Mucosa of gallbladder (tissue), 1 donor: ENCODE results near the gene THSD7B. TPM values are rescaled to one million over a fixed set of nuclear protein-coding genes. Genes with fewer than 3 reads are reported as not detected.

Experiments
- DNase-seq: peaks from one replicate; pipeline ENCODE4 v3.0.0-alpha.2; 2020; ENCODE audit warnings: low spot score
- total RNA-seq: library from RNA; stranded (reverse); gene quantifications from one replicate; pipeline ENCODE4 v1.2.1, GENCODE V29; 2021
- donor health status: DM: no; HTN: no; CAD: no.

THSD7B gene
- total RNA-seq, 1 donor from 2014 or later = 0.75 TPM

DNA sequence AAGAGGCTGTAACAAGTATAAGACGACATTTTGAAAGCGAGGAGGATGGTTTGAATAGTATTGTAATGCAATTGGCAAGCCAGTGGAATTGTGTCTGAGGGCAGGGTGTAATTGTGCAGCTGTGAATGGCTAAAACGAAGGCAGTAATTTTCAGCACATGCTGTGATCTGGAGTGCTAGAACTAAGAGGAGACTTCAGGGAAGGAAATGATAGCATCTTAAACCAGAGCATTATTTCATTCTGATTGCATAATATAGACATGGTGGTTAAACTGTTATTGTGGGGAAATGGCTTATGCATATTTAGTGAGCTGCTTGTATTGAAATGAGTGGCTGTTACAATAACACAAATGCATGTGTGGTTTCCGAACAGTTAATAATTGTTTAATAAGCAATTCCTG, 36.3 kb downstream of the THSD7B start:
- no peak for DNase-seq

DNA sequence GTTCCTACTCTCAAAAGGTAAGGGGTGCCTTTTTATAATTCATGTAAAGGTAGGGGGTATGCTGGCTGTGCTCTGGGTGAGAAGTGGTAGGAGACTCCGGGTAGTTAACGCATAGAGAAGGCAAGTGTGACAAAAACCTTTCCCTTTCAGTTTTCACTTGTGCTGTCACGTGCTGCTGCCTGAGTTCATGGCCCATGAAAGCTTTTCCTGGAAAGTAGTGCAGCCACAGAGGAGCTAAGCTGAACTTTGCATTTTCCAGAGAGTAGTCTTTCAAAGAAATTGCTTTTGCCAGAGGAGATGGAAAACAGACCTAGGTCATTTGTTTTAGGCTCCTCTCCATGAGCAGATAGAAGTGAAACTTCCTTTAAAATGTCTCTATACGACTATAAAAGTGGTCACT, 44.7 kb downstream of the THSD7B start:
- no peak for DNase-seq

DNA sequence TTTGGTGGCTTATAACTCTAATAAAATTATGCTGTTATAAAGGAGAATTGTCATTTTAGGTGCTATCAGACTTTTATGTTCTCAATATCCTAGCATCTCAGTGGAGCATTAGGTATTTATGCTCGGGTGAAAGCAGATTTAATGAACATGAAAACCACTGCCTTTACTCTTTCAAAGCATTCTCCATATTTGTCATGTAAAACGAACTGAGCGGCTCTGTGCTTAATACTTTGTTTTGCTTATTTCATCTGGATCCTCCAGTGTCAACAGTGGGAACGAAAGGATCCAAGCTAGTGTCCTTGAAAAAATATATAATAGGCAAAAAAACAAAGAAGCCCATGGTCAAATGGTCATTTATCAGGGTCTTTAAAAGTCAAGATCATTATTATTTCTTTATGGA, 53.5 kb downstream of the THSD7B start:
- DNase-seq = no peak

DNA sequence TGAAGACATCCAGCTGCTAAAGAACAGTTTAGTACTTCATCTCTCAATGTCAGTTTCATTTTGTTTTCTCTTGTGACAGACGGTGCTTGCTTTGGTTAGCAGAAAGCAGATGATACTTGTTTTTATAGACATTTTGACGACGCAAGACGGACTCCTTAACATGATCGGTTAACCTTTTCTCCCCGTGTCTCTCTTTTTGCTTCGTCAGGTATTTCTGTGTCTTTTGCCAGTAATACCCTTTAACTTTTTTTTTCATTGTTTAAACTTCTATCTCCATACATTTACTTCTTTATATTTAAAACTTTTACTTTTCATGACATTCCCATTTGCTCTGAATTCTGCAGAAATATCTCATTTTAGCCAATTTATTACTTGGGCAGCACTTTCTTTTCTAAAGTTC, 57.9 kb downstream of the THSD7B start:
- DNase-seq = no peak

DNA sequence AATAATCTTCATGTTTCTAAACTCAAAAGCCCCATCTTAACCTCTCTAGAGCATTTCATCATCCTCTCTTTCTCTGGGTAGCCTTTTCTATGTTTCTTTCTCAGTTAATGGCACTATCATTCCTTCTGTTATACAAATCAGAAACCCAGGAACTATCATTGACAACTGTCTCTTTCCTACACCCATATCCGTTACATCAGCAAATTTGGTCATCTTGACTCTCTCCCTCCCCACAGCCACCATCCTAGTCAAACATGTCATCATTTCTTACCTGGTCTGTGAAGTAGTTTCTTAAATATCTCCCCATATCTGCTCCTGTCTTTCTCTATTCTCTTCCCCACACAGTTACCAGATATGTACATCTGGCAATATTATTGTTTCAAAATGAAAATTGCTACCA, 62.8 kb downstream of the THSD7B start:
- DNase-seq = no peak

DNA sequence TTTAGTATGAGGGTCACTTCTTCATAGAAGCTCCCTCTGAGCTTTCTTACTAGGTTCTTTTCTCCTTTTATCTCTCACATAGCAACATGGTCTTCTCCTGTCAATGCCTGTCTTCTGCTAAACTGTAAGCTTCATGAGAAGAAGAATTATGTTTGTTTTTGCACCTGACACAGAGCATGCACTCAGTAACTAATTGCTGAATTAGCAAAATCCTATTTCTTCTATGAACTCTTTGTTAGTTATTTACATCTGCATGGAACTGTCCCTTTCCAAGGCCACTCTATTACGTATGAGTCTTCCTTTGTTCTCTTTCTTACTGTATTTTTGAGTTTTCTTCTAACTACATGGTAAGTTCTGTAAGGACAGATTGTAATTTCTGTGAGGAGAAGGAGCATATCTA, 63.4 kb downstream of the THSD7B start:
- DNase-seq = no peak

DNA sequence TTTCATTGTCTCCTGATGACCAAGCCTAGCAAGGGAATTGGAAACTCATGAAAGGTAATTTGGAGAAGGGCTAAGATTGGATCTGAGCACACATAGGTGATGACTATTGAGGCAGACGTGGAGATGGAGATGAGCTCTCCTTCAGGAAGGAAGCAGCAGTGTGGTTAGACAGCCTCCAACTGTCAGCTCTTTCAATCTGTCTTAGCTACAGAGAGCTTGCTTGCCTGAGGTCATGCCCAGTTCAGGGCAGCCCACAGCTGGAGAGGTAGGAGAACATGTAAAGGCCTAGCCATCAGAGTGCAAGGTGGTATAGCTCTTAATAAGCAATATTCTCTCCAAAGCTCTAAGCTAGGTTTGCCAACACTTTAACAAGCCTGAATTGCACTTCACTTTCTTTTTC, 79.2 kb downstream of the THSD7B start:
- no peak for DNase-seq

DNA sequence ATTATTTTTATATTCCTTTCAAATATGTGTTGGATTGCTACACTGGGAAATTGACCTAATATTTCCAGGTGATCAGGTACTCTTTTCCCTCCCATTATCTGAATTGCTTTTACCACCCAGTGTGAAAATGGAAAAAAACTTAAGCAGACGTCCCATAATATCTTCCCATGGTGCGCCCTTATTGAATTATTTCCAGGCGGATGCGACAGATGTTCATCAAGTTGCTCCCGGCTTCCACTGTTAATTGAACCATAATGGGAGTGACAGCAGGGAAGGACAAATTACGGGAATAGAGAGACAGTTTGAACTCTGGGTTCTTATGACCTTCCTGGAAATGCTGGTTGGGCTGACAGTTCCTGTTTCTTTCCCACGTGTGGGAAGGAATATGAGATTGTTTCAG, 93.3 kb downstream of the THSD7B start:
- DNase-seq = no peak

DNA sequence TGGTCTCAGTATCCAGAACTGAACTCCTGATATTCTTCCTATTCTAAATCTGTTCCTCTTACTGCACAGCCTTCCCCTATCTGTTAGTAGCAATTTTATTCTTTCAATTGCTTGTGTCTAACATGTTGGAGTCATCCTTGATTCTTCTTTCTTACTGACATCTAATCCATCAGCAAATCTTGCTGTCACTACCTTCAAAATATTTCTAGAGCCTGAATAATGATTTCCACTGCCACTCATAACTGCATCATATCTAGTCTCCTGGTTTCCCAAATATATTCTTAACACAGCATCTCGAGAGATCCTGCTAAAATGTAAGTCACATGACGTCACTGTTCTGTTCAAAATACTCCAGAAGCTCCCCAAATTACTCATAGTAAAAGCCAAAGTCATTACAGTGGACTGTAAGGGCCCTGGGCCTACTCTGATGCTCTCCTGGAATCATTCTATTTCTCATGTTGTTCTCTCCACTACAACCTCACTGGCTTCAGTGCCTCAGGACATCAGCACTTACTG, 95.2 kb downstream of the THSD7B start:
- no peak for DNase-seq

DNA sequence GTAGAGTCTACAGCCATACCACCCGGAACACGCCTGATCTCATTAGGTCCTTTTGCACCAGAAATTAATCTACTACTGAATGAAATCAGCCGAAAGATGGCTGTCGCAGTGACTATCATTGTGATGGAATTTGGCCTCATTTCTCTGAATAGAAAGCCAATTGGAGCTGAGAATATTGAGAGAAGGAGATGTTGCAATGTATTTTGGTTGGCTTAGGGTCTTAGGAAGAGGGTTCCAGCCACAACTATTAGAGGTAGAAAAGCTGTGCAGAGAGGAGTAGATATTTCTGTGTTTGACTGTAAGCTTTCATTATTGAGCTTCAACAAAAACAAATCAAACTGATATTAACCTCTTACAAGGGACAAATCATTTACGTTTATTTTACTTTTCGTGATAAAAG, 98.1 kb downstream of the THSD7B start:
- DNase-seq = no peak

DNA sequence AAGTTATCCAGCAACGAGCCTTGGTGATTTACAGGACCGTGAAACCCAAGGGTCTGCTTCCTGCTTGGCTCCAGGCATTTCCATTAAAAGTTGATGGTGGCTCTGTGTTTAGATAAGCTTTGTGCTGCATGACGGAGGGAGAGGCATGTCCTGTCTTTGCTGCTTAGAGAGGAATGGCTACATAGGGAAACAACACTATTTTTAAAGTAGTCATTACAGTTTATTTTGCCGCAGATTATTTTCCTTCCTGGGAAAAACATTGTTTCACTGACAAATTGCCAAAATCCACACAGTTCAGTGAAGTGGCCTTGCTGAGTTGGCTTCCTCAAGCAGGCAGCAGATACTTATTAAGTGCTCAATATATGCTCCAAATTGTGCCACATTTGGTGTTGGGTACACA, 98.5 kb downstream of the THSD7B start:
- DNase-seq = no peak

DNA sequence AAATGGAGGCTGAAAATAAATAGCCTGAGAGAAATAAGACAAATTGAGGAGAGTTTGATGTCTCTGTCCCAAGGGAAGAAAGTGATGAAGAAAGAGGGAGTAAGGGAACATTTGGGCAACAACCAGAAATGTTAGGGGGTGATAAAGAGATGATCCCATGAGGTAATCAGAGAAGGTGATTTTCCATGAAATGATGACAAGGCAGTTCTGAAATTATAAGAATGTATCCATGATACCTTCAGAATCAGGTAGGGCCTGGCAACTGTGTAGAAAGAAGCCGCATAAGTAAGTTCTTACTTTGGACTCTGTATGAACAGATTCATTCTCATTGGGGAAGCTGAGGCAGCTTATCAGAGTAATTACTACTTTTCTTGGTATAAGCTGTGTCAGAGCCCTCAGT, 106.1 kb downstream of the THSD7B start:
- no peak for DNase-seq

DNA sequence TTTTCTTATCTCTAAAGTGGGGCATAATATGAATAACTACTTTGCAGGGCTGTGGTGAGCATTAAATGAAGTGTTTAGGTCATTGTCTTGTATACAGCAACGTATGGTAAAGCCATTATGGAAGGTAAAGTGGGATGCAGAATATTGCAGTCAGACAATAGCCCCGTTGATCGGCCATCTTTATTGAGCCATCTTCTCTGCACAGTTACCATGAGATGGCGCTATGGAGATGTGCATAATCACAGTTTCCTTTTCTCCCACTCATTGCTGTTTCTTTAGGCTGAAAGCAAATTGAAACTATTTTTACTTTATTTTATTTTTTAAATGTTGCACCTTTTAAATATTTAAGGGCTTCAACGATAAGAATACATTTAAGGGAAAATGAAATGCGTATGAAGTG, 108.9 kb downstream of the THSD7B start:
- DNase-seq = no peak

DNA sequence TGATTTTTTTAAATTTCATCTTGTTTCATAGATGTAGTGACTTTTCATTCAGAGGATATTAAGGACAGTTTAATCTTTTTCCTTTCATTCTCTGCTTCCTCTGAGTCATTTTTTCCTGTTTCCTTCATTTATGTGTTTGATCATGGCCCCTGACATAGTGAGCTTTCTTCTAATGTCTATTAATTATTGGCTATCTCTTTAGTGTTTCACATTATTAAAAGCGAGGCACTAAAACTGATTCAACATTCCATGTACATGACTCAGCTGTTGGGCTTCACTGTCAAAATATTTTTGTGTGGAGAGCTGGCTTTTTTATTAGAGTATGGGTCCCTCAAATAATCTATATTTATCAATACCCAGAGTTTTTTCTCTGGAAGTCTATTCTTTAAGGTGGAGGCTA, 125.8 kb downstream of the THSD7B start:
- DNase-seq = no peak

DNA sequence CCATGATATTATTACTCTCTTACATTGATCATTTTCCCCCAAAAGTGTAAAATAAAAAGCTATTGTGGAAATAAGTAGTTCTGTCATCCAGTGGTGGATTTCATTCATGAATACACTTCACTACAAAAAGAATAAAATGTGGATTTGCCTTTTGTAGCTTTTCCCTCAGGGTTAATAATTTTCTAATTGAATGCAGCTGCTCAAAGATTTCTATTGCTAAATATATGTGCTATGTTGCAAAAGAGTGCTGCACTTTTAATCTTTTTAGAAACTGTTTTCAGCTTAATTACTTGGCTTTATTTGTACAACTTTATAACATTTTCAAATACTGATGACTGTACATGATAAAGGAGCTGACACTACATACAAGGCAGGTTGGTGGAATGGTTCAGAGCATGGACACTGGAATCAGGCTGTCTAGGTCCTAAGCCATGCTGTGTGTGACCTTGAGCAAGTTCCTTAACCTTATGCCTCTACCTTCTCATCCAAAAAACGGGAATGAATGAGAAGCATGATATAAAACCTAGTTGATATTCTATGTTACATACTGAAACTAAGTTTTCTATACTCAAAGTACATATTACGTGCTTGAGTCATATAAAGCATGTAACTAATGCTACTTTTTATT, 128.8 kb downstream of the THSD7B start:
- no peak for DNase-seq

DNA sequence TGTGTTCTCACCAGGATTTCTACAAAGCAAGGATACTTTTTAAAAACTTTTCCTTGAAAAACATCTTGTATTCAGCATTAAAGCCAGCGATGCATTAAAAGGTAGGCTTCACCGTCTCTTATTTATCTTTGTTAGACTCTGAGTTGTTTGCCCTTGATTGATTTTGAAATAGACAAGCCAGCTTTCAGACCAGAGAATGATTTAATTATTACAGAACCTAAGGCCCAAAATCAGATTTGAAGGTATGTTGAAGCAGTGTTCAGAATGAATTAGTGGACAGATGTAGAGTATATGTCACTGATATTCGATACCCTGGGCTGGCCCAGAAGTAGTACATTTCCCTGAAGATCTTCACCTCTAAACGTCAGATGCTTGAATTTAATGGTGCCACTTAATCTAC, 136.4 kb downstream of the THSD7B start:
- no peak for DNase-seq

DNA sequence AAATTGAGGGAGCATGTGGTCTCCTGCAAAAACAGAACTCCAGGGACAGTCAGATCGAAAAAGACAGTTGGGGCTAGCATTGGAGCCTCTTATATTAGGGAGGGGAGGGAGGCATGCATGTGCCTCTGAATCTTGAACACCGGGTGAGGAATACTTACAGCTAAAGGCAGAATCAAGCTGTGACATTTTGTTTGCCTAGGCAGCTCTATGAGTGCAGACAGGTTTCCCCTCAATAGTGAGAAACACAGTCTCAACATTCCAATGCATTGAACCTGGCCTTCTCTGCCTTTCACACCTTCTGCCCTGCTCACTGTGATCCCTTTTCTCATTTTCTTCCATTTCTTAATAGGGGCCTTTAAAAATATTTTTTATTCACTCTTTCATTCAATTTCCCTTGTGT, 140.4 kb downstream of the THSD7B start:
- DNase-seq = no peak

DNA sequence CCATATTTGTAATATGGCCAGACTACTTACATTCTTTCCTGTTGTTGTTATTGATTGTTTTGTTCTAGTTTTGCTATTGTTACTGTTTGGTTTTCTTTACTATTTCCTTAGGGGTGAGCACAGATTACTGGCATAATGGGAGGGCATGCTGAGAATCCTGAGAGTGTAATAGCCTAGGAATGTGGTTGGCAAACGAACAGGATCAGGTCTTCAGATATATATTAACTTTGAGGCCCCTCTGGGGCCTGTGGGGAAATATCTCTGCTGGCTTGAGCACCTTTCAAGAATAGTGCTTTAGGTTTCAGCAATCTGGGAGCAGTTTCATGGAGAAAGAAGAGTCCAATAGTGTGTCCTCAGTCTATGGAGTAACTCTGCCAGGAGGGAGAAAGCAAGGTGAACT, 144.4 kb downstream of the THSD7B start:
- DNase-seq = no peak

DNA sequence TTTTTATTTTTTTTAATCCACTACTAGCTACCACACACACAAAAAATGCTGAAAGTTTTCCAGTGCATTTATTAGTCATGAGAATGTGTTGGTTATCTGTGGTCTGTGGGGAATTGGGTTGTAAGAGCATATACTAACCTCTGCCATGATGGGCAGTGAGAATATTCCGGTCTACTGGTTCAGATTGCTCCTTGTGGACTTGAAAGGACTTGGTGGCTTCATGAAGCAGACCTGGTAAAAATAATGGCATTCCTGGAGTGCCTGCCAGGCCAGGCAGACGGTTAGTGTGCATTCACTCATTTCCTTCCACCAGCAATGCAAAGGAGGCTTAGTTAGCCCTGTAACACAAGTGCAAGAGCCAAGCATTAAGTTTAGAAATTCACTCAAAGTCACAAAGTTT, 150.8 kb downstream of the THSD7B start:
- DNase-seq = no peak

DNA sequence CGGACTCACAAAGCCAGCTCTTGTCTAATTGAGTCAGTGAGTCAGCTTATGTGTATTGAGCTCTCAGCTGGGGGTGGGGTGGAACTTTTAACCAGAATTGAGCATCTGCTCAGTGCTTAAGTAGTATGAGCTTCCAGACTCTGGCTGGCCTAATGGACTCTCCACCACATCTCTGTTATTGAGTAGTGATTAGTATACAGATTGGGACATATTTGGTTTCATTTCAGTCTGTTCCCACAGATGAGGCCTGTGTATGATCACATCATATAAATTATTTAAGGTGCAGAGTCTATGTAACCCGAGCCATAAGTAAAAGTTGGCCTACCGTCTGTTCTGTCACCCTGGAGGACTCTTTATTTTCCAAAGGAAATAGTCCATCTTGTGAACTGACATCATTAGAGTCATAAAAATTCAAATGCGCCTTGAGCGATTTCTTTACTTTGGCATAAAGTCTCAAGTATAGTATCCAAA, 152.1 kb downstream of the THSD7B start:
- DNase-seq = no peak

DNA sequence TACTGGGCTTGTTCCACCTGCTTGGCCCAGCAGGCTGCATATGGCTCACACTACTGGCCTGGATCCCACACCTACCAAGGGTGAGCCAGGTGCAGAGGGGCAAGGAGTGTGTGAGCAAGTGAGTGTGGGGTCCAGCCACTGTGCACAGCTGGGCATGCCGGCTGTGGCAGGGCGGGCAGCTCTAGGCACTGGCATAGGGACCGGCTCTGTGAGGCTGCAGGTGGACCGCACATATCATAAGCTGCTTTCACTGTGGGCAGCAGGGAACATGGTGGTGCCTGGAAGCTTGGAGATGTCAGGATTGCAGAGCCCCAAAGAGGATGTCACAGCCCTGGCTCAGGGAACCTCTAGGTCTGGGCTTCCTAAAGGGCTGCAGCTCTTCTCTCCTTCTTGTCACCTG, 154.3 kb downstream of the THSD7B start:
- DNase-seq = no peak

DNA sequence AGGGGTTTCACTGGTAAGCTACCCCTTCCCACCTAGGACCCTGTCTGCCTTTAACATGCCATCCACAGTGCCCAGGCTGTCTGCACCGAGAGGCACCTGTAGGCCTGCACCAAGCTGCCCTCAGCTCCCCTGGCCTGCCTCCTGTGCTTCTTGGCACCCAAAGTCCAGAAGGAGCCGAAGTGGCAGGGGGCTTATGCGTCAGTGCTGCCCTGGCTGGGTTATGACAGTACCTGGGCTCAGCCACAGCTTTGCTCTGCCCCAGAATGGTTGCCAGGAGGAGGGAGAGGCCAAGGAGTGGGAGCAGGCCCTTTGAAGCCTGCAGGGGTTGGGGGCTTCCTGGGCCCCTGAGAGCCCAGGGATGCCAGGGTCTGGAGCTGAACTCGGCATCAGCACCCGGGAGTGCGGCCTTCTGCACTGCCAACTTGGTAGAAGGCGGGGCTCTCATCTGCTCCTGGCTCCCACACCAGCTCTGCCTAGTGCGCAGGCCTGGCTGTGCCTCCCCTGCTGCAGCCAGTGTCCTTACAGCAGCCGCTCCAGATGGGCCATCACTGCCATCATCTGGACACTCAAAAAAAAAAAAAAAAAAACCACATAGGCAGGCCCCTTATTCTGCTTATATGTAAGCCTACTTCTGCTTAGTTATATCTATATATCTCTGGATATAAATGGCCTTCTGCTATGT, 155.4 kb downstream of the THSD7B start:
- no peak for DNase-seq

DNA sequence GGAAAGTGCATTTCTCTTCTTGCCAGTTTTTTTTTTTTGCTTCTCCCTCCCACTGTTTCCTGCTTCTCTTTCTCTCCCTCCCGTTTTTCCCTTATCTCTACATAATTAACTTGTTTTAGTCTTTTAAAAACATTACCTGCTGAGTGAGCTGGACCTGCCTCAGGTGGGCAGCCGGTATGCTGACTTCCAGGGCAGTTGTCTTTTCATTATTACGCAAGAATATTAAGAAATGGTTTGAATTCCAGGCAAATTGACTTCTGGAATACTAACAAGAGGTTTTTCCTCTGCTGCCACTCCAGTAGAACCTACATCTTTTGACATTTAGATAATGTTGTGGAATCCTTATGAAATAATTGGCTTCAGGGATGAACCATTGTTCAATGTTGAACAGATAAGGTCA, 161.8 kb downstream of the THSD7B start:
- no peak for DNase-seq

DNA sequence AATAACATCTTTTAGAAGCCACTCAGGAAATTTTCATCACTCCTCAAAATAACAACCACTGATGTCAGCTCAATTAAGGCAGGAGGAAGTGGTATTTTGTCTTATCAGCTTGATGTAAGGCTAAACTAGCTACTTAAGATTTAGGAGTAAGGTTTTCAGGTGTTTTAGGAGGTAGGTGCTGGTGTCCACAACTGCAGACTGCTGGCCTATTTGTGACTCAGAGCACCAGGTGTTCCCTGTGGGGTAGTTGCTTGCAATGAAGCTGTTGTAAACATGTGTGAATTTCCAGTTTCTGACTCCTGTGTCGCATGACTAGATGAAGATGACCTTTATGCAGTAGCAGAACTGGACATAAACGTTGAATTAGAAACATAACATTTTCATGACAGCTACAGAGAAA, 164.2 kb downstream of the THSD7B start:
- no peak for DNase-seq
